ENCODE results near the gene PML.
"Not testable (repeated sequence)": the region's sequence is repeated elsewhere in the genome, so short reads cannot be mapped to it uniquely, and the experiment has no call there.

Gene PML

DNA sequence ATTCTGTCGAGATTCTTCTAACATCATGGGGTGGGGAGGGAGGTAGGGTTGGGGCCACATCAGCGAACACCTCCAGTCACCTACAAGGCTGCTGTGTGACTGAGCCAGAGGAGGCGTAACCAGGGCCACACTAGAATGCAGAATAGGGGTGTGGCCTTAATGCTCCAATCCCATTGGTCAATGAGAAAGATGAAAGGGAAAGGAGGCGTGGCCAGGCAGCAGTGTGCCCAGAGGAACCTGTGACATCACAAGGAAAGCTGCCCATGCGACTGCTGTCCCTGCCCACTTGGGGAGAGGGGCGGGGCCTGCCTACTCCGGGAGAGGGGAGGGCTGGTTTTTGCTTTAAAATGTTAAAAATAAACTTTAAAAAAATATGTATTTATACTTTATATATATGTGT lies 87.9 kb downstream of the PML start, which contains the start of gene GOLGA6A:
GOLGA6A (minus strand) TSS at position 101 of the 400 bp plus-strand sequence; CDS start at position 60, 41 bp downstream.
- not testable (repeated sequence) for DNase-seq (ENCODE audit: low spot score in 2 of 2); ATAC-seq (replicated peaks; ENCODE audit: extremely low read depth, poor library complexity, severe bottlenecking); H3K27ac Mint-ChIP-seq (ENCODE audit: low read depth); H3K27me3 Mint-ChIP-seq; H3K36me3 Mint-ChIP-seq (ENCODE audit: insufficient read depth); H3K4me3 Mint-ChIP-seq; H3K9me3 Mint-ChIP-seq; H3K4me1 Mint-ChIP-seq

DNA sequence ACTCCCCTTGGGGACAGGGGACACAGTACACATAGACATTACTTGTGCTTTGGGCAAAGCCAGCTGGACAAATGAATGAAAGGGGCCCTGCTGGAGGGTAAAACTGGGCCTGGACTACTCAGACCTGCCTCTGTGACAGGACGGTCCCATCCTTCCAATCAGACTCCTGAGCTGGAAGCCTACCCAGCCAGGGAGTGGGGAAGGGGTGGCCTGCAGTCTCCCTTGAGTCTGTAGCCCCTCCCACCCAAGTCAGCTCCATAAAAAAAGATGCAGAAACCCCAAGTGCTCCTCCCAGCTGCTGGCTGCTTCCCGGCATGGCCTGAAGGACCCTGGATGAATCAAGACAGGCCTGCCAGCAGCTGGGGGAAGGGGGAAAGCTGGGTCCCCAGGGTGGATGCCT lies 100.1 kb downstream of the PML start:
- not testable (repeated sequence) for H3K27me3 Mint-ChIP-seq; ATAC-seq (replicated peaks; ENCODE audit: extremely low read depth, poor library complexity, severe bottlenecking); H3K9me3 Mint-ChIP-seq; H3K27ac Mint-ChIP-seq (ENCODE audit: low read depth); H3K4me1 Mint-ChIP-seq; DNase-seq (ENCODE audit: low spot score in 2 of 2); H3K4me3 Mint-ChIP-seq; H3K36me3 Mint-ChIP-seq (ENCODE audit: insufficient read depth)

DNA sequence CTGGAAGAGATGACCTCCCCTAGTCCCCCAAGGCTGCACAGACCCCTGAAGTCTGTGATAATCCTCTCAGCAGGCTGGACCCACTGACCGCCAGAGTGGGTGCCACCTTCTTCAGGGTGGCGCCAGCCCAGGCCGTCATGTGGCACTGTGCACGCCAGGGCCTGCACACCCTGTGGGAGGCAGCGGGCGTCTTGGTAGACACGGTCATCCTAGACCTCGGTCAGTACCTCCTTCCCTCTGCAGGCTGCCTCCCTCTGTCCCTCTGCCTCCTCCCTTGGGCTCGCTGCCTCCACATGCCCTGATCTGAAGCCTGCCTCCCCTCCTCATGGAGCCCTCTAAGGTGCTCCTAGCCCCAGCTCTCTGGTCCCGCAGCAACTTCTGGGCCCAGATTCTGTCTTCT lies 101.1 kb downstream of the PML start:
- DNase-seq (ENCODE audit: low spot score in 2 of 2); H3K4me1 Mint-ChIP-seq; ATAC-seq (replicated peaks; ENCODE audit: extremely low read depth, poor library complexity, severe bottlenecking); H3K4me3 Mint-ChIP-seq; H3K27me3 Mint-ChIP-seq; H3K9me3 Mint-ChIP-seq; H3K36me3 Mint-ChIP-seq (ENCODE audit: insufficient read depth); H3K27ac Mint-ChIP-seq (ENCODE audit: low read depth): not testable (repeated sequence)

DNA sequence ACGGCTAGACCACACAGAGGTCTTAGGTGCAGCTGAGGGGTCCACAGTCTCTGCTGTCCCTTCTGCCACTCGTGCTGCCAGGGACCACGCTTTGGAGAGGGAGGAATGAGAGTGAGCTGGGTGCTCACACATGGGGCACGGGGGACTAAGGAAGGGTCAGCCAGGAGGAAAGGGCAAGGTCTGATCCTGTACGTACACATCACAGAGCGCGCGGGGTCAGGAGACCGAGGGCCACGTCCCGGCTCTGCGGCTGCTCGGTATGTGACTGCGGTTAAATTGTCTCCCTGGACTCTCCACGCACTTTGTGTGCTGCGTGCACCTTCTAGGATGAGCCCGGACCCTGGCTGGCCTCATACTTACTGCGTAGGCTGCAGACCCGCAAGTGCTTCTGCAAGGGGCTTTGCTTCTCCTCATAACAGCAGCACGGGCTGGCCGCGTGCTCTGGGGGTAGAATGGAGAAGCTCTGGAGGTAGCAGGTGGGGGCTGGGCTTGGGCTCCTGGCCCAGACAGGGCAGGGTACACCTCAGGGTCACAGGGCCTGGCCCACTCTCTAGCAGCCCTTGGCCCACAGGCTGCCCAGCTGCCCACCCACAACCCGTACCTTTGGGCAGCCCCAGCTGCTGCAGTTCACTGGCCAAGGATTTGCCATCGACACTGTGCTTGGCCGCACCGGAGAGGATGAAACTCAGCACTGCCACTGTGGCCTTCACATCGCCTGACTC lies 102.4 kb downstream of the PML start:
- not testable (repeated sequence) for H3K27me3 Mint-ChIP-seq; H3K36me3 Mint-ChIP-seq (ENCODE audit: insufficient read depth); H3K4me3 Mint-ChIP-seq; ATAC-seq (replicated peaks; ENCODE audit: extremely low read depth, poor library complexity, severe bottlenecking); H3K9me3 Mint-ChIP-seq; DNase-seq (ENCODE audit: low spot score in 2 of 2); H3K4me1 Mint-ChIP-seq; H3K27ac Mint-ChIP-seq (ENCODE audit: low read depth)
